CD1c-positive myeloid dendritic cell (primary cell): ENCODE data around the gene RECK.

Experiments
- DNase-seq: peaks from one replicate; pipeline ENCODE4 v3.0.0-alpha.2; 2016; ENCODE audit errors: extremely low spot score

The RECK gene

GRCh38 chr9:36029202-36029601 is 7.5 kb upstream of the RECK start:
- DNase-seq, result no peak

GRCh38 chr9:36029765-36030528 is 6.8 kb upstream of the RECK start:
- DNase-seq, result peak; percentile 70

- no peak for DNase-seq
These were observed 5.8 kb upstream of the RECK start for GRCh38 chr9:36030871-36031270.

- DNase-seq, result no peak
These were observed 4.7 kb upstream of the RECK start for GRCh38 chr9:36031774-36032555.

- DNase-seq, result no peak
These were observed 2.9 kb upstream of the RECK start for GRCh38 chr9:36033788-36034187.

GRCh38 chr9:36034234-36034633 is 2.5 kb upstream of the RECK start:
- no peak for DNase-seq

- DNase-seq, result no peak
These were observed 1.7 kb upstream of the RECK start for GRCh38 chr9:36035006-36035405.

- no peak for DNase-seq
These were observed 397 bp upstream of the RECK start for GRCh38 chr9:36036253-36036779.

- no peak for DNase-seq
These were observed 923 bp downstream of the RECK start for GRCh38 chr9:36037549-36038122.

- DNase-seq, result no peak
These were observed 2.4 kb downstream of the RECK start for GRCh38 chr9:36039121-36039520.

- DNase-seq, result no peak
These were observed 3.0 kb downstream of the RECK start for GRCh38 chr9:36039696-36040095.

GRCh38 chr9:36040271-36040925 is 3.7 kb downstream of the RECK start:
- no peak for DNase-seq

- DNase-seq, result peak; percentile 8
These were observed 4.8 kb downstream of the RECK start for GRCh38 chr9:36041506-36041905.

GRCh38 chr9:36045610-36046009 is 8.9 kb downstream of the RECK start:
- DNase-seq, result no peak

- no peak for DNase-seq
These were observed 10.2 kb downstream of the RECK start for GRCh38 chr9:36046923-36047322.

- no peak for DNase-seq
These were observed 12.7 kb downstream of the RECK start for GRCh38 chr9:36049408-36049807.

- DNase-seq, result no peak
These were observed 13.8 kb downstream of the RECK start for GRCh38 chr9:36050476-36050875.

GRCh38 chr9:36051317-36051716 is 14.6 kb downstream of the RECK start:
- no peak for DNase-seq

- DNase-seq, result no peak
These were observed 17.3 kb downstream of the RECK start for GRCh38 chr9:36053971-36054370.

- DNase-seq, result no peak
These were observed 20.2 kb downstream of the RECK start for GRCh38 chr9:36056896-36057295.

GRCh38 chr9:36063804-36064447 is 27.2 kb downstream of the RECK start:
- no peak for DNase-seq
